SK-N-SH (cell line): ENCODE measurements around the gene FMOD. TPM values are rescaled to one million over a fixed set of nuclear protein-coding genes. Genes with fewer than 3 reads are reported as not detected.

ENCODE experiments used
- CTCF ChIA-PET: fragments of 300-600, 350-600 bp; formaldehyde crosslinking; extraction: SDS; loops from one replicate; lab custom pipeline; 2021; lab: Yijun Ruan, JAX
- POLR2A ChIA-PET: fragments of 350-600 bp; sonication (Branson Sonifier 250); formaldehyde crosslinking; extraction: SDS; loops from one replicate; lab custom pipeline; 2020; ENCODE audit warnings: antibody characterized with exemption, inconsistent platforms; lab: Yijun Ruan, JAX
- DNase-seq: peaks from one replicate; pipeline ENCODE4 v3.0.0; 2012
- H2AFZ ChIP-seq: fragments of 200-600 bp; sonication (generic); 2 replicates; pipeline ENCODE4 v1.8.1; 2016; ENCODE audit warnings: antibody characterized with exemption, mild to moderate bottlenecking, low read depth
- H3F3A ChIP-seq: fragments of 200-600 bp; sonication (generic); replicated peaks from 2 replicates; pipeline ENCODE3; 2016; ENCODE audit warnings: antibody characterized with exemption, mild to moderate bottlenecking; ENCODE audit not compliant: insufficient read depth
- H3K27ac ChIP-seq, 2 experiments: fragments of 200-500 bp in 1 of 2; fragments of 200-600 bp in 1 of 2; sonication (Bioruptor generic) in 1 of 2; sonication (generic), shearing (Covaris generic) in 1 of 2; 2 replicates each; pipeline versions ENCODE4 v1.5.1 to v1.6.1; 2014 to 2016; ENCODE audit warnings: low read depth in 2 of 2, inconsistent platforms in 1 of 2, low read length in 1 of 2, mild to moderate bottlenecking in 1 of 2, mixed read lengths in 1 of 2
- H3K27me3 ChIP-seq: fragments of 200-600 bp; sonication (generic), shearing (Covaris generic); 2 replicates; pipeline ENCODE4 v1.6.1; 2016; ENCODE audit warnings: mixed run types; ENCODE audit not compliant: insufficient read depth
- H3K36me3 ChIP-seq, 2 experiments: fragments of 200-500 bp in 1 of 2; fragments of 200-600 bp in 1 of 2; sonication (Bioruptor generic) in 1 of 2; sonication (generic) in 1 of 2; replicated peaks in 1 of 2; 2 replicates each; pipeline versions ENCODE3 to v1.5.1; 2014 to 2016; ENCODE audit warnings: low read length in 1 of 2, mild to moderate bottlenecking in 1 of 2; ENCODE audit not compliant: insufficient read depth in 2 of 2, control insufficient read depth in 1 of 2
- H3K4me1 ChIP-seq, 2 experiments: fragments of 200-500 bp in 1 of 2; fragments of 200-600 bp in 1 of 2; sonication (Bioruptor generic) in 1 of 2; sonication (generic), shearing (Covaris generic) in 1 of 2; 2 replicates each; pipeline versions ENCODE4 v1.5.1 to v1.6.1; 2014 to 2016; ENCODE audit warnings: low read depth in 1 of 2, low read length in 1 of 2, mixed run types in 1 of 2; ENCODE audit not compliant: insufficient read depth in 2 of 2, control insufficient read depth in 1 of 2
- H3K4me2 ChIP-seq: fragments of 200-600 bp; sonication (generic), shearing (Covaris generic); 2 replicates; pipeline ENCODE4 v1.6.1; 2017; ENCODE audit warnings: mixed run types
- H3K4me3 ChIP-seq, 2 experiments: fragments of 200-500 bp in 1 of 2; fragments of 200-600 bp in 1 of 2; sonication (Bioruptor generic) in 1 of 2; sonication (generic), shearing (Covaris generic) in 1 of 2; 2 replicates each; pipeline versions ENCODE4 v1.5.1 to v1.8.1; 2014 to 2016; ENCODE audit warnings: low read depth in 2 of 2, inconsistent platforms in 1 of 2, low read length in 1 of 2, mild to moderate bottlenecking in 1 of 2, mixed read lengths in 1 of 2, moderate library complexity in 1 of 2
- H3K79me2 ChIP-seq: fragments of 200-600 bp; sonication (generic); 2 replicates; pipeline ENCODE4 v1.8.1; 2017; ENCODE audit warnings: mild to moderate bottlenecking; ENCODE audit not compliant: insufficient read depth
- H3K9ac ChIP-seq: fragments of 200-600 bp; sonication (generic); 2 replicates; pipeline ENCODE4 v1.6.1; 2017; ENCODE audit warnings: mixed run types
- H3K9me2 ChIP-seq: fragments of 200-600 bp; sonication (generic); 2 replicates; pipeline ENCODE4 v1.6.1; 2017; ENCODE audit warnings: mixed run types
- H3K9me3 ChIP-seq: fragments of 200-600 bp; sonication (generic); 2 replicates; pipeline ENCODE4 v1.6.1; 2017; ENCODE audit warnings: mixed run types, mild to moderate bottlenecking, moderate library complexity
- H4K20me1 ChIP-seq: fragments of 200-600 bp; sonication (generic); 2 replicates; pipeline ENCODE4 v1.6.1; 2017; ENCODE audit warnings: mild to moderate bottlenecking, mixed run types; ENCODE audit not compliant: insufficient read depth
- CTCF ChIP-seq: fragments of 200-600 bp; sonication (generic); IDR thresholded peaks from 2 replicates; pipeline ENCODE4 v1.6.1; 2017; ENCODE audit warnings: antibody characterized with exemption, mild to moderate bottlenecking, moderate library complexity
- EP300 ChIP-seq, 2 experiments: IDR thresholded peaks; 2 replicates each; pipeline versions ENCODE4 v1.4.0 to v1.6.1; 2012; ENCODE audit warnings: borderline replicate concordance in 1 of 2, low read depth in 1 of 2, low read length in 1 of 2
- FOSL2 ChIP-seq: IDR thresholded peaks from 2 replicates; pipeline ENCODE4 v1.4.0; 2012; ENCODE audit warnings: low read depth, mild to moderate bottlenecking, moderate library complexity, borderline replicate concordance
- MAX ChIP-seq: IDR thresholded peaks from 2 replicates; pipeline ENCODE4 v1.4.0; 2012; ENCODE audit warnings: low read depth
- MEF2A ChIP-seq: IDR thresholded peaks from 2 replicates; pipeline ENCODE4 v1.4.0; 2012; ENCODE audit warnings: low read depth, borderline replicate concordance
- MXI1 ChIP-seq: IDR thresholded peaks from 2 replicates; pipeline ENCODE4 v1.6.1; 2012; ENCODE audit warnings: mild to moderate bottlenecking, low read depth, low read length, improper control_type of control experiment
- PBX3 ChIP-seq: IDR thresholded peaks from 2 replicates; pipeline ENCODE4; 2012
- POLR2AphosphoS5 ChIP-seq: IDR thresholded peaks from 2 replicates; pipeline ENCODE4 v1.6.1; 2012; ENCODE audit warnings: low read depth, low read length
- RAD21 ChIP-seq: IDR thresholded peaks from 2 replicates; pipeline ENCODE4 v1.6.1; 2012; ENCODE audit warnings: mild to moderate bottlenecking, low read length
- REST ChIP-seq: IDR thresholded peaks from 2 replicates; pipeline ENCODE4 v1.6.1; 2012; ENCODE audit warnings: mild to moderate bottlenecking, low read depth, low read length, moderate library complexity
- RXRA ChIP-seq: IDR thresholded peaks from 2 replicates; pipeline ENCODE4 v1.4.0; 2012; ENCODE audit warnings: low read depth, mild to moderate bottlenecking, borderline replicate concordance
- SMC3 ChIP-seq: IDR thresholded peaks from 2 replicates; pipeline ENCODE4 v1.6.1; 2012; ENCODE audit warnings: low read depth, low read length, improper control_type of control experiment
- TAF1 ChIP-seq: IDR thresholded peaks from 2 replicates; pipeline ENCODE4 v1.6.1; 2012; ENCODE audit warnings: low read depth, mild to moderate bottlenecking, low read length, moderate library complexity, borderline replicate concordance
- USF2 ChIP-seq: fragments of 150-350 bp; IDR thresholded peaks from 2 replicates; pipeline ENCODE4 v1.6.1; 2017; ENCODE audit warnings: antibody characterized with exemption, low read length, low read depth, borderline replicate concordance
- YY1 ChIP-seq: IDR thresholded peaks from 2 replicates; pipeline ENCODE4 v1.4.0; 2012; ENCODE audit warnings: low read depth, mild to moderate bottlenecking
- ZBTB33 ChIP-seq: IDR thresholded peaks from 2 replicates; pipeline ENCODE4 v1.4.0; 2012; ENCODE audit warnings: low read depth, borderline replicate concordance
- WGBS: methylation state at CpG from one replicate; pipeline ENCODE4 v1.1.6; 2017; ENCODE audit warnings: low lambda C conversion rate; 5-methylcytosine and 5-hydroxymethylcytosine counted together
- polyA plus RNA-seq, 3 experiments: library from polyadenylated mRNA; depleted of rRNA; stranded (reverse); fragments of >200 nt; gene quantifications; 2 replicates each; pipeline ENCODE4 v1.2.3, GENCODE V29; 2012

The FMOD gene
- polyA plus RNA-seq, 1 of the 3 experiments (the other 2 are of a cell fraction) = not detected

GRCh38 chr1:203299169-203299568 is 51.8 kb downstream of the FMOD start:
- ChIA-PET CTCF (interaction anchor here (1.3 to 2.4 kb wide), 6 partner anchors 15 to 188 kb away, joined by 3 to 12 read pairs (median 5); no protein-coding TSS in a partner anchor), POLR2A (no interaction called here)
- no peaks in the 10 kb centered on the region for H3K9me3 ChIP-seq
- H3K27ac ChIP-seq = no peak overlapping the region
- no peak overlapping the region for H3K9ac ChIP-seq
- peaks cover 0 to 19% of the 10 kb centered on the region in 2 experiments; a peak in 3 of 4 replicates for H3K4me1 ChIP-seq
- H3K9me2 ChIP-seq = no peaks in the 10 kb centered on the region
- H3K36me3 ChIP-seq = no peaks in the 10 kb centered on the region
- H3K4me3 ChIP-seq = no peak overlapping the region
- H2AFZ ChIP-seq = no peak overlapping the region
- H3K4me2 ChIP-seq = no peak overlapping the region
- WGBS = 68% methylated on average over 3 of the region's 4 CpGs
- no peaks in the 10 kb centered on the region for H3K79me2 ChIP-seq
- no peaks in the 10 kb centered on the region for H3F3A ChIP-seq
- TF ChIP-seq RXRA (no peak), ZBTB33 (no peak), POLR2AphosphoS5 (no peak), MXI1 (no peak)
- TF ChIP-seq, all 33 proteins: peak for 0
- no peaks in the 10 kb centered on the region for H4K20me1 ChIP-seq
- no peak for DNase-seq
- peaks cover 9% of the 10 kb centered on the region; the same call in 1 of the 2 replicates for H3K27me3 ChIP-seq

GRCh38 chr1:203296460-203297073 is 54.4 kb downstream of the FMOD start:
- H3K27me3 ChIP-seq = peaks cover 19% of the 10 kb centered on the region
- CTCF ChIA-PET = interaction anchor here (0.9 to 3.5 kb wide), 2 partner anchors 10 to 28 kb away, joined by 3 to 21 read pairs; no protein-coding TSS in a partner anchor
- WGBS = 93% methylated on average over 4 of the region's 7 CpGs
- TF ChIP-seq PBX3 = no peak
- no peak for TF ChIP-seq USF2
- no peak for TF ChIP-seq EP300 (IDR thresholded peaks at IDR 0.05; ENCODE audit: borderline replicate concordance in 1 of 2, low read depth in 1 of 2, low read length in 1 of 2)
- no peak for TF ChIP-seq FOSL2
- TF ChIP-seq RAD21 = no peak
- TF ChIP-seq SMC3 = no peak
- no peak for TF ChIP-seq MEF2A
- TF ChIP-seq MXI1 = no peak
- TF ChIP-seq TAF1 = no peak
- no peak for TF ChIP-seq REST
- no peak for TF ChIP-seq YY1
- no peak for TF ChIP-seq MAX
- no peak for TF ChIP-seq CTCF

More at GRCh38 chr1:203296460-203297073, 54.4 kb downstream of the FMOD start:
- H3K27ac ChIP-seq = no peak overlapping the region
- H3F3A ChIP-seq = no peaks in the 10 kb centered on the region
- no peaks in the 10 kb centered on the region for H3K79me2 ChIP-seq
- H3K4me1 ChIP-seq = peaks cover 0 to 6% of the 10 kb centered on the region in 2 experiments; a peak in 2 of 4 replicates
- H3K9me2 ChIP-seq = no peaks in the 10 kb centered on the region
- DNase-seq = no peak
- no peak overlapping the region for H3K4me2 ChIP-seq
- H3K4me3 ChIP-seq = no peak overlapping the region
- POLR2A ChIA-PET = no interaction called here
- no peak overlapping the region for H3K9ac ChIP-seq
- H2AFZ ChIP-seq = no peak overlapping the region
- H4K20me1 ChIP-seq = no peaks in the 10 kb centered on the region
- no peaks in the 10 kb centered on the region for H3K9me3 ChIP-seq
- no peaks in the 10 kb centered on the region for H3K36me3 ChIP-seq
